Ascending aorta (tissue), 2 donors: ENCODE data around the gene INSL4. TPM values are rescaled to one million over a fixed set of nuclear protein-coding genes. Genes with fewer than 3 reads are reported as not detected.

Experiments
- DNase-seq, 2 donors: peaks; one replicate each; pipeline ENCODE4 v3.0.0-alpha.2; 2019; ENCODE audit warnings: low spot score in 2 of 2
- H3K27ac ChIP-seq, 2 donors: fragments of 200-600 bp; sonication (generic); one replicate each; pipeline ENCODE4 v1.5.1; 2016 to 2017; ENCODE audit warnings: mild to moderate bottlenecking in 1 of 2
- H3K27me3 ChIP-seq: fragments of 200-600 bp; sonication (generic); one replicate; pipeline ENCODE4 v1.5.1; 2017
- H3K36me3 ChIP-seq, 2 donors: fragments of 200-600 bp; sonication (generic); one replicate each; pipeline ENCODE4 v1.5.1; 2016
- H3K4me1 ChIP-seq, 2 donors: fragments of 200-600 bp; sonication (generic); one replicate each; pipeline ENCODE4 v1.5.1; 2016 to 2017; ENCODE audit warnings: mild to moderate bottlenecking in 1 of 2
- H3K4me3 ChIP-seq, 2 donors: fragments of 200-600 bp; sonication (generic); one replicate each; pipeline ENCODE4 v1.5.1; 2016 to 2017; ENCODE audit warnings: mild to moderate bottlenecking in 1 of 2
- H3K9me3 ChIP-seq, 2 donors: fragments of 200-600 bp; sonication (generic); one replicate each; pipeline ENCODE4 v1.5.1; 2016
- intact Hi-C: fragments of 100-400 bp; cut with DNase I; formaldehyde crosslinking; loops from one replicate; pipeline ENCODE4 v1.15.1; 2023
- total RNA-seq: library from RNA; depleted of rRNA; stranded (reverse); fragments of >200 nt; gene quantifications from one replicate; pipeline ENCODE4 v1.1.0, GENCODE V29; 2016
- TF ChIP-seq, protein P1 (sequence below), 3 experiments: fragments of 200-600 bp in 2 of 3; fragments of 450-650 bp in 1 of 3; sonication (generic) in 2 of 3; IDR thresholded peaks; one replicate each; pipeline ENCODE4 v1.5.1; 2016 to 2019; ENCODE audit warnings: antibody characterized with exemption in 3 of 3, mild to moderate bottlenecking in 1 of 3, moderate library complexity in 1 of 3

Gene INSL4
- total RNA-seq, 1 donor from 2014 or later, result not detected

DNA sequence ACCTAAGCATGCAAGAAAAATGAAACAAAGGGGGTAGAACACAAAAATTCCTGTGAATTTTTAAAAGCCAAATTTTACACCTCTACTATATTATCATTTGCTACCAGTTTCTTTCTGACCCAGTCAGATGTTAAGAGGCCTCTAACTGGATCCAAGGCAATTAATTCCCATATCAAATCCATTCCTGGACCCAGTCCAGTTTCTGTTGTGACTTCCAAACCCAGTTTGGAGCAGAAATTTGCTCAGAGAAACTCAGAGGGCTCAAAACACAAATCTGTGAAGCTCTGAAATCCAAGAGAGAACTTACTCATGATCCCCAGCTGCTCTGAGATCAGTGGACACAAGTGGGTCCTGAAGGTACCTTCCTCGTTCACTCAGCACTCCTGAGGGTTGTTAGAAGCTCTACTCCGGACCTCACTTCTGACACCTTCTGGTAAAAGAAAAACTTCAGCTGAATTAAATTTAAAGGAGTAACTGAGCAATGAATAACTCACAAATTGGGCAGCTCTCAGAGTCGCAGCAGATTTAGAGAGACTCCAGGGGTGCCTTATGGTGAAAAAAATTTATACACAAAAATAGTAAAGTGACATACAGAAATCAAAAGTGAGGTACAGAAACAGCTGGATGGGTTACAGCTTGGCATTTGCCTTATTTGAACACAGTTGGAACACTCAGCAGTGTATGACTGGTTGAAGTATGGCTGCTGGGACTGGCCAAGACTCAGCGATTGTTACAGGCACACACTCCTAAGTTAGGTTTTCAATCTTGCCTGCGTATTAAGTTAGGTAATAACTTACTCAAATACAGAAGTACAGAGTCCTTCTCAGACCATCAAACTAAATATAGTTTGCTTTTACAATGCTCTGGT lies 32.4 kb downstream of the INSL4 start:
- intact Hi-C loops, result loop anchor here (10.0 kb wide), 1 partner anchor 499 kb away; no protein-coding TSS in a partner anchor
- Histone ChIP-seq H3K36me3 (no peaks in the 10 kb centered on the region), H3K27ac (no peak overlapping the region), H3K9me3 (no peaks in the 10 kb centered on the region), H3K27me3 (no peaks in the 10 kb centered on the region), H3K4me1 (no peaks in the 10 kb centered on the region), H3K4me3 (peak overlapping the region in 1 of 2 donors; percentile 12)
- TF ChIP-seq, protein P1, sequence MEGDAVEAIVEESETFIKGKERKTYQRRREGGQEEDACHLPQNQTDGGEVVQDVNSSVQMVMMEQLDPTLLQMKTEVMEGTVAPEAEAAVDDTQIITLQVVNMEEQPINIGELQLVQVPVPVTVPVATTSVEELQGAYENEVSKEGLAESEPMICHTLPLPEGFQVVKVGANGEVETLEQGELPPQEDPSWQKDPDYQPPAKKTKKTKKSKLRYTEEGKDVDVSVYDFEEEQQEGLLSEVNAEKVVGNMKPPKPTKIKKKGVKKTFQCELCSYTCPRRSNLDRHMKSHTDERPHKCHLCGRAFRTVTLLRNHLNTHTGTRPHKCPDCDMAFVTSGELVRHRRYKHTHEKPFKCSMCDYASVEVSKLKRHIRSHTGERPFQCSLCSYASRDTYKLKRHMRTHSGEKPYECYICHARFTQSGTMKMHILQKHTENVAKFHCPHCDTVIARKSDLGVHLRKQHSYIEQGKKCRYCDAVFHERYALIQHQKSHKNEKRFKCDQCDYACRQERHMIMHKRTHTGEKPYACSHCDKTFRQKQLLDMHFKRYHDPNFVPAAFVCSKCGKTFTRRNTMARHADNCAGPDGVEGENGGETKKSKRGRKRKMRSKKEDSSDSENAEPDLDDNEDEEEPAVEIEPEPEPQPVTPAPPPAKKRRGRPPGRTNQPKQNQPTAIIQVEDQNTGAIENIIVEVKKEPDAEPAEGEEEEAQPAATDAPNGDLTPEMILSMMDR (IDR thresholded peaks at IDR 0.05), result peak in 2 of 3 experiments; percentile 13 to 25
- DNase-seq, result no peak

- Histone ChIP-seq H3K9me3 (no peaks in the 10 kb centered on the region), H3K4me1 (no peaks in the 10 kb centered on the region), H3K27ac (no peak overlapping the region), H3K27me3 (no peaks in the 10 kb centered on the region), H3K36me3 (no peaks in the 10 kb centered on the region), H3K4me3 (peak overlapping the region in 1 of 2 donors; percentile 12)
- intact Hi-C loops, result loop anchor here (10.0 kb wide), 1 partner anchor 499 kb away; no protein-coding TSS in a partner anchor
- TF ChIP-seq, protein P1 (IDR thresholded peaks at IDR 0.05), result no peak
- DNase-seq, result no peak
These were observed 33.0 kb downstream of the INSL4 start for GRCh38 chr9:5264219-5264595.

DNA sequence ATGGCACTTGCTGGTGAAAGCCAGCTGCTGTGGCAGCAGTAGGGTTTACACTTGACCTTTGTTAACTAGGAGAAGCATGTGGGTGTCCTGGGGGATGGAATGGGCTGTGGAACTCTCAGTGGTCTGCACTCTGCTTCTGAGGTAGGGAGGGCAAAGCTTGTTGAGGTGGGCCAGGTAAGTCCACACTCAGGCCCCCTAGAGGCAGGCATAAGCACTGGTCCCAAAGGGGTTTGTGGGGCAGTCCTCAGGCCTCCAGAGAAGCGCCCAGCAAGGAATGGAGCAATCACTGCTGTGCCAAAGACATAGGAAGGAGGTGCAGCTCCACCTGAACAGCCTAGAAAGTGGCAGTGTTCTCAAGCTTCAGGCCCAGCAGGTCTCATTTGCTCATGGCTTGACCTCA lies 34.7 kb downstream of the INSL4 start:
- intact Hi-C loops, result loop anchor here (10.0 kb wide), 1 partner anchor 501 kb away; no protein-coding TSS in a partner anchor
- Histone ChIP-seq H3K4me1 (no peaks in the 10 kb centered on the region), H3K27me3 (no peaks in the 10 kb centered on the region), H3K9me3 (no peaks in the 10 kb centered on the region), H3K36me3 (no peaks in the 10 kb centered on the region), H3K27ac (no peak overlapping the region), H3K4me3 (no peak overlapping the region)
- TF ChIP-seq, protein P1 (IDR thresholded peaks at IDR 0.05), result no peak
- no peak for DNase-seq

DNA sequence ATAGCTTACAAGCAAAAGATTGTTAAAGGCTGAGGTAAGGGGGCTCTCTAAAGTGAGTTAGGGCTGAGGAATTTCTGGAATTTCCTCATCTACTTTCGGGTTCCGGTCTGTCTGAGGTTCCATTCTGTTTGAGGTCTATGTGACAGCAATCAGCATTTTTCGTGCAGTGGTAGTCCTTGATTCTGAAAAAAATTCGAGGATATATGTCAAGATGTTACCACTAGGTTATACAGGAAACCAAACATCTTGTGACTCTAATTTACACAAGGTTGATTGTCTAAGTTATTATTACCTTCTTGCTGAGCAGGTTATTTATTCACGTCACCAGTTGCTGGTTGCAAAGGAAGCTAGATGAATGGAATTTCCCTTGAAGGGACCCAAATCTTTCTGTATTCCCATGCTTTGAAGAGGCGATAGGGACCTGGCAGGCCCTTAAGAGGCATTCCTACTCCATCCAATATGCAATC lies 38.1 kb downstream of the INSL4 start:
- DNase-seq, result no peak
- Histone ChIP-seq H3K36me3 (no peaks in the 10 kb centered on the region), H3K9me3 (no peaks in the 10 kb centered on the region), H3K4me3 (no peak overlapping the region), H3K27me3 (no peaks in the 10 kb centered on the region), H3K27ac (no peak overlapping the region), H3K4me1 (no peaks in the 10 kb centered on the region)
- intact Hi-C loops, result loop anchor here (10.0 kb wide), 1 partner anchor 504 kb away; no protein-coding TSS in a partner anchor
- TF ChIP-seq, protein P1 (IDR thresholded peaks at IDR 0.05), result no peak

DNA sequence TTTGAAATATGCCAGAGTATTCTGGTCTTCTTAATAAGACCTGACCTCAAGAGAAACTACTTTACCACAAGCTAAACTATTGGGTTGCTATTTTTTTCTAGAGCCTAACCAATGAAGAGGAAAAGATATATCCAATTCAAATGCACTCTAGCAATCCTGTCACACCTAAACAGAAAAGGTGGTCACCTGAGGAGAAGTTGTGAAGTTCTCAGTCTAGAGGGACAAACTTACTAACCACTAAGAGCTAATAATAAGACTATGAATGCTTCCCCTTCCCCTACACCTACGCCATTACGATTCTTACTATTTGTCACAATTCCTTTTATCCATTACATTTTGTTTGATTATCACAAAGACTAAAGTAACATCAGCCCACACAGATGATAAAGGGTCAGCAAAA lies 43.6 kb downstream of the INSL4 start:
- no peaks in the 10 kb centered on the region for H3K36me3 ChIP-seq
- H3K27me3 ChIP-seq, result no peaks in the 10 kb centered on the region
- intact Hi-C loops, result no loop called here
- H3K4me3 ChIP-seq, result no peak overlapping the region
- H3K4me1 ChIP-seq, result no peaks in the 10 kb centered on the region
- no peak for DNase-seq
- TF ChIP-seq, protein P1 (IDR thresholded peaks at IDR 0.05), result no peak
- H3K9me3 ChIP-seq, result no peaks in the 10 kb centered on the region
- no peak overlapping the region for H3K27ac ChIP-seq
